Kasumi-1 (cell line): ENCODE data around the gene SH3RF1.
"Not testable (repeated sequence)": the region's sequence is repeated elsewhere in the genome, so short reads cannot be mapped to it uniquely, and the experiment has no call there.

Source experiments
- DNase-seq, 2 experiments: peaks; one replicate each; lab custom pipeline; 2025; lab: John Stamatoyannopoulos, UW

Gene SH3RF1

GRCh38 chr4:169225812-169226211, 44.9 kb downstream of the SH3RF1 start:
- DNase-seq: peak; percentile 29 to 33

DNA sequence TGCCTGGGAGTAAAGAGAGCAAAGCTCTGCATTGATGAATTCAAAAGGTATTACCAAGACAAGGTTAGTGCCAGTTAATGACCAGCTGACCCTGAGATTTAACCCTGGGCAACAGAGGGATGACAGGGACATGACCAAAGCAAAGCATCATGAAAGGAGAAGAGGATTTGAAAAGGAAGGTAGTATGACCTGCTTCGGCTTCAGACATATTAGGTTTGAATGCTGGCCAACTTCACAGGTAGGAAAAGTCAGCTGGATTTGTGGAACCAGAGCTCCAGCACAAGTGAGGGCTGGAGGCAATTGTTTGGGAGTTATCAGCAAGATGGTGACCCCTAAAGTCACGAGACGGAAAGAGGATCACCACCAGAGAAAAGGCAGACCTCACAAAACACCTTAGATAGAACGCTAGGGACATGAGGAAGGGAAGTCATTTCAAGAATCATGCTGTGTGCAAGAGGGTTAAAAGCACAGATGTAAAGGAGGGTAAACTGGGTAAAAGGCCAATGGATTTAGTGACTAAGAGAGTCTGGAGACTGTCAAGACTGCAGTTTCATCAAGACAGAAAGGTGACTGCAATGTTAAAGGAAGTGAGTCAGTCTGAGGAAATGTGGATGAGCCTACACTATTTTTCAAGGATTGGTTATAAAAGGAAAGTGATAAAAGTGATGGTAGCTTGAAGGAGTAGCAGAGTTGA, 45.6 kb downstream of the SH3RF1 start:
- peak; percentile 31 to 33 for DNase-seq

DNA sequence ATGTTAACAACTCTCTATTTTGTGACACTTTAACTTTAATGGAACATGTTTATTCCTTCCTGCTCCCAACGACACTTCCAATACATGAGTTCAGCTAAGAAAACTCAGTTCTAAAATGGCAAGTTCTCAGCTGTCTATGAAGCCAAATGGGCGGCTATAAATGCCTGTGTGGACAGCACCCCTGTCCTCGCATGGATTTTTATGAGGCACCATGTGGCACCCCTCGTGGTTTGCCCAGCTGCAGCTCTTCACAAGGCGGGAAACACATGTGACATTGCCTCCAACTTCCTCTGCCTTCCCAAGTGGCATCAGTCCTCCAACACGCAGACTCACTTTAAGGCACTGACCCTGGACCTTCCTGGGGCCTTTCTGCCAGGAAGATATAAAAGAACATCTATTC, 48.0 kb downstream of the SH3RF1 start:
- DNase-seq: no peak

GRCh38 chr4:169221662-169222061, 49.1 kb downstream of the SH3RF1 start:
- no peak for DNase-seq

- DNase-seq: no peak
Observed at GRCh38 chr4:169220854-169221411, 49.8 kb downstream of the SH3RF1 start.

DNA sequence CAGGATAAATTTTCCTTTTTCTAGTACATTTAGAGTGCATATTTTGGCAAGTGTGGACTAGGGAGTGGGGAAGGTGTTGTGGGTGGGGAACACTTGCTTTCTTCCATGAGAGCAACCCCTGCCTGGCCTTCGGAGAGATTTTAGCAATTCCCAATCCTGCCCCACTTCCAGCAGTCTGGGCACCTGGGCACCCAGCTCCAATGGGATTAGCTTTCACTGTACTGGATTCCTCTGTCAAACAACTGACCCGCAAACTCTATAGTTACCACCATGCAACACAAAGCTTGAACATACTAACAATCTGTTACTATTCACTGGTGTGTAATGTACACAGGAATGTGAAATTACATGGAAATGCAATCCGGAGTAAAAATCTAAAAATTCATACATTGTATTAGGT, 50.3 kb downstream of the SH3RF1 start:
- no peak for DNase-seq

DNA sequence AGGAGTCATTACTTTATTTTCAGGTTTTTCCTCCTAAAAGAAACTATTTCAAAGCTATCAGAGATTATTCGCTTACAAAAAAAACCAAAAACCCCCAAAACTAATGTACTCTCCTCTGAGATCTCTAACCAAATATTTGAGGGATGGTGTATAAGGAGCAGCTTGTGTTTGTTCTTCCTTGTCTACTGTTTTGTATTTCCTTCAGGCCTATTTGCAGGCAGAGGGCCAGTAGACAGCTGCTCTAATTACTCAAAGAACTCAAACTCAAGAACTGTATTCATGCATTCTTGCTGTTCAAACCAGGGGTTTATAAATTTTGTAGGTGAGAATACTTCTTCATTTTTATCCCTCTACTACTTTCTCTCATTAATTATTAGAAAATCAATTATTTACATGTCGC, 51.3 kb downstream of the SH3RF1 start:
- no peak for DNase-seq

DNA sequence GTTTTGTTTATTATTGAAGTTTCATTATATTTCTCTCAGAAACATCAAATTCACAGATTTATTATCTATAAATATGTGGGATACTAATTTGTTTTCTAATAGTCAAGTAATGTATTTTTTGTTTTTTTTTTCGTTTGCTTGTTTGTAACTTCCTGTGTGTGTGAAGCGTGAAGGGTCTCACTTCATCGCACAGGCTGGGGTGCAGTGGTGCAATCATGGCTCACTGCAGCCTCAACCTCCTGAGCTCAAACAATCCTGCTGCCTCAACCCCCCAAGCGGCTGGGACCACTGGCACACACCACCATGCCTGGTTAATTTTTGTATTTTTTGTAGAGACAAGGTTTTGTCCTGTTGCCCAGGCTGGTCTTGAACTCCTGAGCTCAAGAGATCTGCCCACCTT, 55.1 kb downstream of the SH3RF1 start:
- no peak for DNase-seq

- DNase-seq: no peak
Observed at GRCh38 chr4:169212981-169213380, 57.8 kb downstream of the SH3RF1 start.

DNA sequence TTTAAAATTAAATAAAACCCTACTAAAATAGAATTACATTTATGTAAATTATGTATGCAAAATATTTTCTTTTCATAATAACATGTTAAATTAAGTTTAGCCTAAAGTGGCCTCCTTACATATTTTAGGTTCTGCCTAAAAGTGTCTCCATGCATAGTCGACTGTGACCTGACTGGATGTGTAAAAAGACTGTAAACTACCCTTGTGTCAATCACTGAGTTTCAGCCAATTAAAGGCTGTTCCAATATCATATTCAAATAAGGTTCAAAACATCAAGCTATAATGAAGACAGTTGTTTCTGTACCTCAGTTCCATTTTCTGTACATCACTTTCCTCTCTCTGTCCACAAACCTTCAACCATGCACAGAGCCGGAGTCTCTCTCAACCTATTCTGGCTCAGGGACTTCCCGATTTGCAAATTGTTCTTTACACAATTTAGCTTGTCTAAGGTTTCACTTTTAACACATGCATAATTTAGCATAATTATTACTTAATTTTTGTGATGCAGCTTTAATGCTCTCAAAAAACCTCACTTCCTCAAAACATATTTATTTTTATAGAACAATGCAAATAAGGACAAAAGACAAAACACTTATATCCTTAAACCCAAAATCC, 60.1 kb downstream of the SH3RF1 start:
- no peak for DNase-seq

DNA sequence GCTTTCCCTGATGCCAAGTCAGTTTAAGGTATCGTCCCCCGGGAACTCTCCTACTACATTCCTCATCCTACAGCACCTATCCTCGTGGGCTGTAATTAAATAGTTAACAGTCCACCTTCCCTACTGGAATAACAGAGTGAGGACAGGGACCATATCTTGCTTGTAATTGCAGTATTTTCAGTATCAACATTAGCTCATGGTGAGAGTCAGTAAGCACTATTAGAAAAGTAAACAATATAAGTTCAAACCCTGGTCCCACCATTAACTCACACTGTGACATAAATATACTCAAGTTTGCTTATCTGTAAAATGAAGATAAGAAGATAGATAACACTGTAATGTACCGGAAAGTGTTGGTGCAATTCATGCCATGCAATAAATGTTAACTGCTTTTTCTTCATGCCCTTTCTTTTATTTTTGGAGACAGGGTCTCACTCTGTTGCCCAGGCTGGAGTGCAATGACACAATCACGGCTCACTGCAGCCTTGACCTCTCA, 61.3 kb downstream of the SH3RF1 start:
- no peak for DNase-seq

DNA sequence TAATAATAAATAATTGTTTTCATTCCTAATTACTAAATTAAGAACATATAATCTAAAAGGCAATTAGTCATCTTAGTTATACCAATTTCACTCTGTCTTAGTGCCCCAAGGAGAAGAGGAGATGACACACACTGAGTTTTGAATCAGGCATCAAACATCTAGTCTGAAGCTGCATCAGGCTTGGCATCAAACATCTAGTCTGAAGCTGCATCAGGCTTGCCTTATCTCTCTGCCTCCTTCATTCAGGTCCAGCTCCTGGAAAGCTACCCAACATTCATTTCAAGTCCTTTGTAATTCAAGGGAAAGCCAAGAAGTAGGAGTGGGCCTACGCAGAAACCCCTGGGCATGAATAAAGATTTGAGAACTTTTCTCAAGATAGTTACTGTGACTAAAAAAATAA, 62.2 kb downstream of the SH3RF1 start:
- no peak for DNase-seq

GRCh38 chr4:169208090-169208455, 62.7 kb downstream of the SH3RF1 start:
- no peak for DNase-seq

DNA sequence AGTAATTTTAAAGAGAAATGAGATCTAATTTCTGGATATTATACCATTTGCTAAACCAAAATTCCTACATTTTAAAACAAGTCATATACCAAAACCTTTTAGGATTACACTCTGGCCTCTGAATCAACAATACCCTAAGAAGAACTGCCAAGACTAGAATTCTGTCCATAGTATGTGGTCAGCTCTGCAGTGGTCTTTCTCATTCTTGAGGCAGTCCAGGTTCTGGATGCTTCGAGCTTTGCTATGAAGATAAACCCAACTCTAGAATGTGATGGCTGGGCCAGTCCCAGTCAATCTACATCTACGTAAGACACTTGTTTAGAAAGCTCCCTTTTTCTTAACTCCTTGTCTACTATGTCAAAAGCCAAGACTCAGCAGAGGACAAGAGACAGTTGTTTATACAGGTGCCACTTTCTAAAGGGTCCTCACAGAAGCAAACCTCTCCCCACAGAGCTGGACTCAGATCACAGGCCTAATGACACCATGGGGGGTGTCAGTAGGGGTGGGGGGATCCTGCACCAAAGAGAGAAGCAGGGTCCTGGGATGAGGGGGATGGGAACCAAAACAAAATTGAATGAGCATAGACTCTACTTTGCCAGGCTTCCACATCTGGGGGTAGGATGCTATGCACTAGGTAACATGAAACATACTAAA, 63.2 kb downstream of the SH3RF1 start:
- DNase-seq: no peak

GRCh38 chr4:169205744-169206080, 65.0 kb downstream of the SH3RF1 start:
- no peak for DNase-seq

GRCh38 chr4:169205075-169205743, 65.5 kb downstream of the SH3RF1 start:
- no peak for DNase-seq

GRCh38 chr4:169203891-169204290, 66.9 kb downstream of the SH3RF1 start:
- no peak for DNase-seq

DNA sequence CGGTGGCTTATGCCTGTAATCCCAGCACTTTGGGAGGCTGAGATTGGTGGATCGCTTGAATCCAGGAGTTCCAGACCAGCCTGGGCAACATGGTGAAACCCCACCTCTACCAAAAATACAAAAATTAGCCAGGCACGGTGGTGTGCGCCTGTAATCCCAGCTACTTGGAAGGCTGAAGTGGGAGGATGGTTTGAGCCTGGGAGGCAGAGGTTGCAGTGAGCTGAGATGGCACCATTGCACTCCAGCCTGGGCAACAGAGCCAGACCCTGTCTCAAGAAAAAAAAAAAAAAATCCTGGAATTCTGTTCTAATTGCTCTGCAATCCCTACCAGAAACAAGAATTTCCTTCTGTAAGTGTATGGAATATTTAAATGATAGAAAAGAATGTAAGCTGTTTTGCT, 67.5 kb downstream of the SH3RF1 start:
- DNase-seq: not testable (repeated sequence)

- DNase-seq: no peak
Observed at GRCh38 chr4:169202878-169203277, 67.9 kb downstream of the SH3RF1 start.

DNA sequence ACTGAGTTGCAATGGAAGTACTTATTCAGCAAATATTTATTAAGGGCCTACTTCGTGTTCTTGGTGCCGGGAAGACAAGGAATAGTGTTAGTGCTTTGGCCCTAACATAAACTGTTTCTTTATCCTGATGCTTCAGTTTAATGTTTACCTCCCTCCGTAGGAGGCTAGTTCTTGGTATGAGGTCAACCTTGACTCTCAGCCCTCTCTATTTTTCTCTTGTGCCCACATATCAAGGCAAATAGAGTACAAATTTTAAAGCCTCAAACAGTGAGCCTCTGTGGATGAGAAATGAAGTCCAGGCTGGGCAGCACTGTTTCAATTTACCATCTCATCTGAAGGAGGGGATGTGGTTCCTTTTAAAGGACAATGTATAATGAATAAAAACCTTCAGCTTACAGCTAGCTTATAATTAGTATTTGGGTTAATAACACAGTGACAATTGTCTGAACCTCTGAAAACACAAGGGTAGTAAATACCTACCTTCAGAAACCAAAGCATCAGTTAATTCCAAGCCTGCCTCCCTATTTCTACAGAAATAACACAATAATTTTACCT, 68.5 kb downstream of the SH3RF1 start:
- no peak for DNase-seq

DNA sequence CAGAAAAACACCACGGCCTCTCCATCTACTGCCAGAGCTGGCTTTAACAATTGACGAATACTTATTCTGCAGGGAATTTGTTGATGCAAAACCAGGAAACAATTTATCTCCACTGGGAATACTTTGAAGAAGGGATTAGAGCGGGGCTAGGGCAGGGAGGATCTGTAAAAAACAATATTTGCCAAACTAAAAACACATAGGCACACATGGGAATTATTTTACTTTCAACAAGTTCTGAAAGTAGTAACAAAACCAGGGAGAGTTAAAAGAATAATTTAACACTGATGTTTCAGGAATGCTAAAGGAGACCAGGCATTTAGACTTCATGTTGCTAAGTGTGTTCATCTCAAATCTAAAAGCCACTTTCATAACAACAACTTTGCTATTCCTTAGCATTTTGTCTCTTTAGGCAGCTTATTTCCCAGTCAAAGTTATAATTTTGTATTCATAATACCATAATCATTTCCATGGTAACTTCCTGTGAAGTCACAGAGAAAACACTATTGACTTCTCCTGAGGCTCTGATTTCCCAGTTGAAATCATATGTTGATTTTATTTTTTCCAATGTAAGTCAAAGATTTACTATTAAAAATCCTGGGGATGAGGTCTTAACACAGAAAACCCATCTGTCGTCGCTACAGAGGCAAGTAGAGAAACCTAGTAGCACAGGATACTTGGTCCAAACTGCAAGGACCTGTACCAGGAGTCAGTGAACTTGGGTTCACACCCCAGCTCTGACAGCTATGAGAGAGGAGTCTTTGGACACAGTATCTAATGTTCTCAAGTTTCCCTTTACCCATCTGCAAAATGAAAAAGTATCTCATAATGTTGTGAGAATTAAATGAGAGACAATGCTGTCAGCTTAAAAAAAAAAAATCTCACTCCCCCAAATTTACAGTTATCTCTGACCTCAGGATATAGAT, 69.3 kb downstream of the SH3RF1 start:
- DNase-seq: no peak
